Activated CD4-positive, alpha-beta T cell treated with anti-CD3 and anti-CD28 coated beads, Interleukin-10, Interleukin-2, amounts not matched to agents 100 ng/mL and 50 ng/mL, durations not matched to agents 16 hours and 8 hours (primary cell): ENCODE data around the gene MSRB2.
A peak's percentile ranks its signal among the peaks of the same experiment; 100 is the strongest.
"Not testable (repeated sequence)": the region's sequence is repeated elsewhere in the genome, so short reads cannot be mapped to it uniquely, and the experiment has no call there.

Experiments
- DNase-seq: peaks from one replicate; pipeline ENCODE4 v3.0.0-alpha.2; 2020

MSRB2 gene

GRCh38 chr10:23070092-23070912 is 25.1 kb upstream of the MSRB2 start:
- not testable (repeated sequence) for DNase-seq

GRCh38 chr10:23070913-23071218 is 24.5 kb upstream of the MSRB2 start:
- DNase-seq, result no peak

GRCh38 chr10:23072593-23072992 is 22.8 kb upstream of the MSRB2 start:
- DNase-seq, result not testable (repeated sequence)

GRCh38 chr10:23073527-23073926 is 21.9 kb upstream of the MSRB2 start:
- no peak for DNase-seq

GRCh38 chr10:23075672-23076071 is 19.7 kb upstream of the MSRB2 start:
- peak; percentile 48 for DNase-seq

- no peak for DNase-seq
These were observed 17.3 kb upstream of the MSRB2 start for GRCh38 chr10:23078114-23078513.

- no peak for DNase-seq
These were observed 15.7 kb upstream of the MSRB2 start for GRCh38 chr10:23079700-23080099.

- DNase-seq, result no peak
These were observed 15.1 kb upstream of the MSRB2 start for GRCh38 chr10:23080262-23080661.

- DNase-seq, result no peak
These were observed 14.1 kb upstream of the MSRB2 start for GRCh38 chr10:23081221-23081750.

GRCh38 chr10:23081891-23082290 is 13.5 kb upstream of the MSRB2 start:
- no peak for DNase-seq

- DNase-seq, result no peak
These were observed 6.8 kb upstream of the MSRB2 start for GRCh38 chr10:23088609-23089008.

- no peak for DNase-seq
These were observed 484 bp upstream of the MSRB2 start for GRCh38 chr10:23094786-23095403.

- peak; percentile 50 for DNase-seq
These were observed 805 bp downstream of the MSRB2 start for GRCh38 chr10:23095966-23096801.

GRCh38 chr10:23096802-23097549 is 1.6 kb downstream of the MSRB2 start:
- DNase-seq, result peak; percentile 19

- DNase-seq, result no peak
These were observed 3.7 kb downstream of the MSRB2 start for GRCh38 chr10:23099079-23099478.

GRCh38 chr10:23099816-23100215 is 4.4 kb downstream of the MSRB2 start:
- no peak for DNase-seq

- DNase-seq, result no peak
These were observed 5.1 kb downstream of the MSRB2 start for GRCh38 chr10:23100331-23101030.

- DNase-seq, result no peak
These were observed 11.1 kb downstream of the MSRB2 start for GRCh38 chr10:23106331-23107072.

GRCh38 chr10:23110722-23111516 is 15.5 kb downstream of the MSRB2 start:
- DNase-seq, result no peak

- DNase-seq, result no peak
These were observed 16.3 kb downstream of the MSRB2 start for GRCh38 chr10:23111517-23112286.
